HG03469 (cell line): ENCODE results near the gene ADM.

Experiments used
- ATAC-seq: cut with Tn5 transposase; IDR thresholded peaks from one replicate; pipeline ENCODE4 v1.9.1; 2021; ENCODE audit warnings: mild to moderate bottlenecking, moderate library complexity, moderate number of reproducible peaks; ENCODE audit not compliant: unreplicated experiment

The ADM gene

GRCh38 chr11:10289765-10290380, 15.0 kb upstream of the ADM start:
- ATAC-seq = no peak

- ATAC-seq = no peak
Measured at GRCh38 chr11:10291801-10292638, 12.9 kb upstream of the ADM start.

GRCh38 chr11:10293423-10294289, 11.2 kb upstream of the ADM start, which contains the start of gene SBF2:
Gene SBF2, minus strand, starts transcription at chr11:10294219. Its CDS starts 150 bp downstream, at chr11:10294069.
- ATAC-seq = no peak

- ATAC-seq = no peak
Measured at GRCh38 chr11:10294290-10294953, 10.5 kb upstream of the ADM start.

GRCh38 chr11:10295064-10295901, 9.6 kb upstream of the ADM start:
- ATAC-seq = no peak

- peak; percentile 98 for ATAC-seq
Measured at GRCh38 chr11:10298342-10298741, 6.5 kb upstream of the ADM start.

- ATAC-seq = no peak
Measured at GRCh38 chr11:10301656-10302358, 3.1 kb upstream of the ADM start.

GRCh38 chr11:10302359-10302743, 2.5 kb upstream of the ADM start:
- ATAC-seq = no peak

GRCh38 chr11:10302744-10303557, 1.9 kb upstream of the ADM start:
- ATAC-seq = no peak

GRCh38 chr11:10303558-10304363, 1.1 kb upstream of the ADM start:
- ATAC-seq = no peak

- ATAC-seq = no peak
Measured at GRCh38 chr11:10305262-10305963, 540 bp downstream of the ADM start.

GRCh38 chr11:10305964-10306918, 1.4 kb downstream of the ADM start:
- ATAC-seq = no peak

GRCh38 chr11:10307022-10307399, 2.1 kb downstream of the ADM start:
- no peak for ATAC-seq

GRCh38 chr11:10307400-10308200, 2.7 kb downstream of the ADM start:
- ATAC-seq = peak; percentile 44
